Hematopoietic multipotent progenitor cell treated with erythropoietin and hydrocortisone succinate and interleukin-3 and kit ligand, for 17 days (in vitro differentiated cells): ENCODE results near the gene RAD54L.
A peak's percentile ranks its signal among the peaks of the same experiment; 100 is the strongest.
"Not testable (repeated sequence)": the region's sequence is repeated elsewhere in the genome, so short reads cannot be mapped to it uniquely, and the experiment has no call there.

Experiments used
- DNase-seq: peaks from one replicate; pipeline ENCODE4 v3.0.0-alpha.2; 2015; ENCODE audit warnings: low spot score

Gene RAD54L

GRCh38 chr1:46247436-46248121 lies at the start of gene RAD54L:
Gene RAD54L (plus strand): TSS chr1:46247763. CDS start chr1:46248406, 643 bp downstream.
- peak; percentile 98 for DNase-seq

DNA sequence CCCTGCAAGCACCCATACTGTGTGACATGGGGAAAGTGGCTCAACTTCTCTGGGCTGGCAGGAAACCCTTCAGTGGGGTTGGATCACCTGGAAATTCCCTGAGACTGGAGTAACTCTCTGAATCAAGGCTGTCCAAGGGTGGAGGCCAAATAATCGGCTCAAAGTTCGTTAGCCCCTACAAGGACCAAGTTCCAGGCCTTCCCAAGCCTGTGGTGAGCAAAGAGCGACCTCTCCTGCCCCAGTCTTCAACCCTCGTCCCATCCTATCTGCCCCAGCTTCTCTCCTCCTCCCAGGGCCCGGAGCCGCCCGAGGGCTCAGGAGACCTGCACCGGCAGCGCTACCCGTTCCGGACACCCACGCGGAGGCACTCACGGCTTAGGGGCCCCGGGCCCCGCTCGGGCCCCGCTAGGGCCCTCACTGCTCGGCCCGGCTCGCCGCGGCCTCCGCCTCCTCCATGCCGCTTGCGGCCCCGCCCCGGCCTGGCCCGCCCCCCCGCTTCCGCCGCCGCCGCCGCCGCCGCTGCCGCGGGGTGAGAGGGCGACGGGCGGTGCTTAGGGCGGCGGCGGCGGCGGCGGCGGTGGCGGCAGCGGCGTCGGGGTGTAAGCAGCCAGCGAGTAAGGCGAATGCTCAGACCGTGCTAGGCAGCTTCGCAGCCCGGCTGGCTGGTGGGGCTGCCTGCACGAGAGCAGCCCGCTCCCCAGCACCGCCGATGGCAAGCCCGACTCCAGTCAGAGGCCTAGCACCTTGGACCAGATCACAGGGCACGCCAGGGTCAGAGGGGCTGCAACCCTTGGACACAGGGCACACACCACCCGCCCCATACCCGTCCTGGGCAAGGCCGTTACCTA lies 49.4 kb upstream of the RAD54L start, which contains the start of gene POMGNT1:
Gene POMGNT1, minus strand, starts transcription at position 471 of the 848 bp plus-strand sequence. CDS start 613 bp downstream, outside the sequence.
- DNase-seq, result peak; percentile 60

DNA sequence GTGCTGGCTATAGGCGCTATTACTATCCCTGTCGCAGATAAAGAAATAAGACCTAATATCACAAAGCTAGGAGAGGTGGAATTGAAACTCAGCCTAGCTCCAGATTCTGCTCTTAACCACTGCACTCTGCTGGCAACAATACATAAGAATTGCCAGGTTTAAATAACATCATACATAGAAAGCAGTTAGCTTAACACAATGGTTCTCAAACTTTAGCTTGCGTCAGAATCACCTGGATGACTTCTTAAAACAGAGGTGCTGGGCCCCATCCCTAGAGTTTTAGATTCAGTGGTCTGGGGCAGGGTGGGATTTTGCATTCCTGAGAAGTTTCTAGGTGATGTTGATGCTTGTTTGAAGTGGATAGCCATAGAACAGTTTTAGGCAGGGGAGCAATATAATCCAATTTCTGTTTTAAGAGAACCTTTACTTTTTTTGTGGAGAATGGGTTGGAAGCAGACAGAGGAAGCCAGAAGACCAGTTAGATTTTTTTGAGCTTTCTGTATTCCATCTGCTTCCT lies 48.3 kb upstream of the RAD54L start:
- DNase-seq, result no peak

- DNase-seq, result no peak
These were observed 43.7 kb upstream of the RAD54L start for GRCh38 chr1:46203738-46204405.

GRCh38 chr1:46204406-46204742 lies 43.2 kb upstream of the RAD54L start:
- no peak for DNase-seq

- no peak for DNase-seq
These were observed 42.4 kb upstream of the RAD54L start for GRCh38 chr1:46205141-46205540.

- no peak for DNase-seq
These were observed 41.8 kb upstream of the RAD54L start for GRCh38 chr1:46205791-46206190.

- DNase-seq, result no peak
These were observed 41.2 kb upstream of the RAD54L start for GRCh38 chr1:46206399-46206798.

- no peak for DNase-seq
These were observed 37.0 kb upstream of the RAD54L start for GRCh38 chr1:46210561-46210960.

DNA sequence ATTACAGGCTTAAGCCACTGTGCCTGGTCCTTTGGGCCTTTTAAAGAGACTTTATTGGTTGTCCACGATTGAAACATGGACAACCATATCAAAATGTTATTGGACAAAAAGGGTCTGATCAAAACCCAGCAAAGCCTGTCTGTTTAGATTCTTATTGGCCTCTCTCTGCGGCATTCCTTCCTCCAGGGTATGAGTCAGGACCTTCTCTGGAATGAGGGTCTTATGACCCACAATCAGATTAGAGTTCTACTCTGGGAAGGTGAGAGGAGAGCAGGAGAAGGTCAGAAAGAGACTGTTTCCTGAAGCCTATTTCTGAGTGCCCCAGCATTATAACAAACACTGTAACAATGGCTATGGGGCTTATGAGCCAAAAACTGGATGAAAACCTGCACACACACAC lies 36.5 kb upstream of the RAD54L start:
- DNase-seq, result no peak

GRCh38 chr1:46215504-46215903 lies 32.1 kb upstream of the RAD54L start:
- DNase-seq, result no peak

DNA sequence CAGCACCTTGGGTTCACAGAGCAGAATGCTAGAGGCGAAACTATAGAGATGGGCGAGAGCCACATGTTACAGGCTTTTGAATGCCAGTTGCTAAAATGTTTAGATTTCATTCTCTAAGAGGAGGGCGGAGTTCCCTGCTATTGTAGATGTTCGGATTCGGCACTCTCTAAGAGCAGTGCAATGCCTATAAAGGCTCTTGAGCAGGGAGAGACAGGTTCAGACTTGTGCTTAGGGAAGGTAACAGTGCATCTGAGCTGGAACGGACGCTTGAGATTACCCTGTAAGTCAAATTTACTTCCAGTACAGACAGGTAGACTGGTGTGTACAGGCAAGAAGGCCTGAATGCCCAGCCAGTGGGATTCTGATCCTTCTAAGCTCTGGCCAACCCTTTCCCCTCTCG lies 29.1 kb upstream of the RAD54L start:
- no peak for DNase-seq

- no peak for DNase-seq
These were observed 27.7 kb upstream of the RAD54L start for GRCh38 chr1:46219551-46220520.

- DNase-seq, result no peak
These were observed 26.8 kb upstream of the RAD54L start for GRCh38 chr1:46220808-46221207.

- DNase-seq, result no peak
These were observed 25.8 kb upstream of the RAD54L start for GRCh38 chr1:46221749-46222148.

DNA sequence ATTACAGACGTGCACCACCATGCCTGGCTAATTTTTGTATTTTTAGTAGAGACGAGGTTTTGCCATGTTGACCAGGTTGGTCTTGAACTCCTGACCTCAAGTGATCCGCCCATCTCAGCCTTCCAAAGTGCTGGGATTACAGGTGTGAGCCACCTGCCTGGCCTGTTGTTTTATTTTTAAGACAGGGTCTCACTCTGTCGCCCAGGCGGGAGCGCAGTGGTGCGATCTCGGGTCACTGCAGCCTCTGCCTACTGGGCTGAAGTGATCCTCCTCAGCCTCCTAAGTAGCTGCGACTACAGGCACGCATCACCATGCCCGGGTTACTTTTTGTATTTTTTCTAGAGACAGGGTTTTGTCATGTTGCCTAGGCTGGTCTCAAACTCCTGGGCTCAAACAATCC lies 24.5 kb upstream of the RAD54L start:
- not testable (repeated sequence) for DNase-seq

- peak; percentile 71 for DNase-seq
These were observed 24.1 kb upstream of the RAD54L start for GRCh38 chr1:46223472-46223943.

DNA sequence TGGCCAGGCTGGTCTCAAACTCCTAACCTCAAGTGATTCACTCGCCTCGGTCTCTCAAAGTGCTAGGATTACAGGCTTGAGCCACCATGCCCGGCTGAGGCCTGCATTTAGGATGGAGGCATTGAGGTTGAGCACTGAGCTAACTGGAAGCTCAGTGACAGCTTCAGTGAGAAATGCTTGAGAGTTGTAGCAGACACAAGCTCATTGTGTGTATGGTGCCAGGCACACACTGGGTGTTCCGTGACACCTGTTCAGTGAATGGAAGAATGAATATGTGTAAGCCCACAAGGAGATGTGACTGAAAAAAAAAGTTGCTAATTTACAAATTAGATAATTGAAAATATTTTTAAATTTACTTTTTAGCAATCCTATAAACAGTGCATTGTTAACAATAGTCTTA lies 22.6 kb upstream of the RAD54L start:
- DNase-seq, result no peak

DNA sequence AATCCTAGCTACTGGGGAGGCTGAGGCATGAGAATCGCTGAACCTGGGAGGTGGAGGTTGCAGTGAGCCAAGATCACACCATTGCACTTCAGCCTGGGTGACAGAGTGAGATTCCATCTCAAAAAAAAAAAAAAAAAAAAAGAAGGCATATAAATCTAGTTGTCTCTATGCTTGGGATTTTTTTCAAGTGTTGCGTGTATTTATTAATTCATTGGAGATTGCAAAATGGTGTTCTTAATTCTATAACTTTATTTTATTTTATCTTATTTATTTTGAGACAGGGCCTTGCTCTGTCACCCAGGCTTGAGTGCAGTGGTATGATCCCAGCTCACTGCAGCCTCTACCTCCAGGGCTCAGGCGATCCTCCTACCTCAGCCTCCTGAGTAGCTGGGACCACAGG lies 16.3 kb upstream of the RAD54L start:
- DNase-seq, result not testable (repeated sequence)

DNA sequence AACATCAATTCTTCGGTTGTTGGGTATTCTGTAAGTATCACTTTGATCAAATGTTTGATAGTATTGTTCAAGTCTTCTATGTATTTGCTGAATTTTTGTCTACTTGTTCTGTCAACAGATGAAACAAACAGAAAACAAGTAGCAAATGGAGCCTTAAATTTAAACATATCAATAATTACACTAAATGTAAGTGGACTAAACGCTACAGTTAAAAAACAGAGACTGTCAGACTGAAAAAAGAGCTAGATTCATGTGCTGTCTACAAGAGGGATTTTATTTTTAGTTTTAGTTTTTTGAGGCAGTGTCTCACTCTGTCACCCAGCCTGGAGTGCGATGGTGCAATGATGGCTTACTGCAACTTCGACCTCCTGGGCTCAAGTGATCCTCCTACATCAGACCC lies 10.7 kb upstream of the RAD54L start:
- no peak for DNase-seq

GRCh38 chr1:46238865-46239264 lies 8.7 kb upstream of the RAD54L start:
- DNase-seq, result not testable (repeated sequence)
